Measurements from ENCODE around the gene TRMT10C. TPM values are rescaled to one million over a fixed set of nuclear protein-coding genes. Genes with fewer than 3 reads are reported as not detected.

Gene TRMT10C
- total and polyA plus RNA-seq, 9 of the 15 experiments (the other 6 are each of a cell fraction or from before 2014, with no cell fraction given) = 48.6 to 106 (median 63.9) TPM

DNA sequence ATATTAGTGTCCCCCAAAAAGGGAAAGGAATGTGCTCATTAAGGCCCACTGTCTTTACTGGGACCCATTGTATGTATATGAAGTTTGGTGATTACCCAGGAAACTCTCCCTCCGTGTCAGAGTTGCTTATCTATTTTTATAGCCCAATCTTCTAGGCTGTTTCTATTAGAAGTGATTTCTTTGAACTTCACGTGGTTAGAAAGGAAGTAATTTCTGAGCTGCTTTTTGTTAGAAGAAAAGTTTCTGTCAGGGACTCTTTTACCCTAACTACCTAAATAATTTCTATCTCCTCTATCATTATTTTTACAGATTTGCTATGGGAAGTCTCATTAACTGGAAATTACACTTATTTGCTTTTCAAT is 31.0 kb upstream of the TRMT10C start (continued):
- TF ChIP-seq, protein P1, sequence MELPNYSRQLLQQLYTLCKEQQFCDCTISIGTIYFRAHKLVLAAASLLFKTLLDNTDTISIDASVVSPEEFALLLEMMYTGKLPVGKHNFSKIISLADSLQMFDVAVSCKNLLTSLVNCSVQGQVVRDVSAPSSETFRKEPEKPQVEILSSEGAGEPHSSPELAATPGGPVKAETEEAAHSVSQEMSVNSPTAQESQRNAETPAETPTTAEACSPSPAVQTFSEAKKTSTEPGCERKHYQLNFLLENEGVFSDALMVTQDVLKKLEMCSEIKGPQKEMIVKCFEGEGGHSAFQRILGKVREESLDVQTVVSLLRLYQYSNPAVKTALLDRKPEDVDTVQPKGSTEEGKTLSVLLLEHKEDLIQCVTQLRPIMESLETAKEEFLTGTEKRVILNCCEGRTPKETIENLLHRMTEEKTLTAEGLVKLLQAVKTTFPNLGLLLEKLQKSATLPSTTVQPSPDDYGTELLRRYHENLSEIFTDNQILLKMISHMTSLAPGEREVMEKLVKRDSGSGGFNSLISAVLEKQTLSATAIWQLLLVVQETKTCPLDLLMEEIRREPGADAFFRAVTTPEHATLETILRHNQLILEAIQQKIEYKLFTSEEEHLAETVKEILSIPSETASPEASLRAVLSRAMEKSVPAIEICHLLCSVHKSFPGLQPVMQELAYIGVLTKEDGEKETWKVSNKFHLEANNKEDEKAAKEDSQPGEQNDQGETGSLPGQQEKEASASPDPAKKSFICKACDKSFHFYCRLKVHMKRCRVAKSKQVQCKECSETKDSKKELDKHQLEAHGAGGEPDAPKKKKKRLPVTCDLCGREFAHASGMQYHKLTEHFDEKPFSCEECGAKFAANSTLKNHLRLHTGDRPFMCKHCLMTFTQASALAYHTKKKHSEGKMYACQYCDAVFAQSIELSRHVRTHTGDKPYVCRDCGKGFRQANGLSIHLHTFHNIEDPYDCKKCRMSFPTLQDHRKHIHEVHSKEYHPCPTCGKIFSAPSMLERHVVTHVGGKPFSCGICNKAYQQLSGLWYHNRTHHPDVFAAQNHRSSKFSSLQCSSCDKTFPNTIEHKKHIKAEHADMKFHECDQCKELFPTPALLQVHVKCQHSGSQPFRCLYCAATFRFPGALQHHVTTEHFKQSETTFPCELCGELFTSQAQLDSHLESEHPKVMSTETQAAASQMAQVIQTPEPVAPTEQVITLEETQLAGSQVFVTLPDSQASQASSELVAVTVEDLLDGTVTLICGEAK (IDR thresholded peaks at IDR 0.05) = no peak
- TF ChIP-seq, protein P1 (CRISPR knock-in tag; IDR thresholded peaks at IDR 0.05) = no peak
- TF ChIP-seq ZNF274 (IDR thresholded peaks at IDR 0.05; ENCODE audit: borderline replicate concordance, low read depth, low read length) (peak; percentile 12), JUND (IDR thresholded peaks at IDR 0.05; ENCODE audit: borderline replicate concordance, low read depth, low read length) (no peak), JUND (tag; IDR thresholded peaks at IDR 0.05; ENCODE audit: borderline replicate concordance, low read depth, low read length) (no peak), POLR3A (IDR thresholded peaks at IDR 0.05; ENCODE audit: borderline replicate concordance, extremely low read depth, insufficient read depth, insufficient read length) (no peak), NR2C1 (IDR thresholded peaks at IDR 0.05) (0 out of 2 replicates have a peak, but pooled peaks have one; percentile 16), NR2C1 (tag; IDR thresholded peaks at IDR 0.05) (no peak), NR2C2 (CRISPR knock-in tag; IDR thresholded peaks at IDR 0.05) (no peak), NR2C2 (tag; IDR thresholded peaks at IDR 0.05) (0 out of 2 replicates have a peak, but pooled peaks have one; percentile 19), RCOR1 (IDR thresholded peaks at IDR 0.05; ENCODE audit: borderline replicate concordance in 1 of 2, low read depth in 2 of 2, low read length in 2 of 2) (no peak), RFX1 (IDR thresholded peaks at IDR 0.05) (no peak), DACH1 (IDR thresholded peaks at IDR 0.05; ENCODE audit: partially characterized antibody) (peak; percentile 41), NR4A1 (CRISPR knock-in tag; IDR thresholded peaks at IDR 0.05) (no peak), NR4A1 (tag; IDR thresholded peaks at IDR 0.05) (0 out of 2 replicates have a peak, but pooled peaks have one; percentile 15), CXXC5 (CRISPR knock-in tag; IDR thresholded peaks at IDR 0.05) (0 out of 2 replicates have a peak, but pooled peaks have one; percentile 4), ILF3 (IDR thresholded peaks at IDR 0.05; ENCODE audit: borderline replicate concordance) (0 out of 2 replicates have a peak, but pooled peaks have one; percentile 23)
- TF ChIP-seq, protein P2, sequence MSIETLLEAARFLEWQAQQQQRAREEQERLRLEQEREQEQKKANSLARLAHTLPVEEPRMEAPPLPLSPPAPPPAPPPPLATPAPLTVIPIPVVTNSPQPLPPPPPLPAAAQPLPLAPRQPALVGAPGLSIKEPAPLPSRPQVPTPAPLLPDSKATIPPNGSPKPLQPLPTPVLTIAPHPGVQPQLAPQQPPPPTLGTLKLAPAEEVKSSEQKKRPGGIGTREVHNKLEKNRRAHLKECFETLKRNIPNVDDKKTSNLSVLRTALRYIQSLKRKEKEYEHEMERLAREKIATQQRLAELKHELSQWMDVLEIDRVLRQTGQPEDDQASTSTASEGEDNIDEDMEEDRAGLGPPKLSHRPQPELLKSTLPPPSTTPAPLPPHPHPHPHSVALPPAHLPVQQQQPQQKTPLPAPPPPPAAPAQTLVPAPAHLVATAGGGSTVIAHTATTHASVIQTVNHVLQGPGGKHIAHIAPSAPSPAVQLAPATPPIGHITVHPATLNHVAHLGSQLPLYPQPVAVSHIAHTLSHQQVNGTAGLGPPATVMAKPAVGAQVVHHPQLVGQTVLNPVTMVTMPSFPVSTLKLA (conservative IDR thresholded peaks at IDR 0.05) = peak in 1 of 2 experiments; percentile 1; a peak in 1 of 4 replicates
- TF ChIP-seq, protein P3, sequence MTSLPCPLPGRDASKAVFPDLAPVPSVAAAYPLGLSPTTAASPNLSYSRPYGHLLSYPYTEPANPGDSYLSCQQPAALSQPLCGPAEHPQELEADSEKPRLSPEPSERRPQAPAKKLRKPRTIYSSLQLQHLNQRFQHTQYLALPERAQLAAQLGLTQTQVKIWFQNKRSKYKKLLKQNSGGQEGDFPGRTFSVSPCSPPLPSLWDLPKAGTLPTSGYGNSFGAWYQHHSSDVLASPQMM (CRISPR knock-in tag; IDR thresholded peaks at IDR 0.05) = no peak
